Spleen (tissue), 7 donors: ENCODE data around the gene GALK1.

Experiments used
- CTCF ChIP-seq, 11 experiments: fragments of 200-600 bp in 7 of 11; fragments of 450-650 bp in 4 of 11; sonication (generic) in 4 of 11; IDR thresholded peaks in 8 of 11; conservative IDR thresholded peaks in 3 of 11; 1 replicate in 7 of 11; 2 replicates in 4 of 11; pipeline versions ENCODE4 v1.4.0 to v1.8.0; 2016 to 2021; ENCODE audit warnings: antibody characterized with exemption in 11 of 11, inconsistent platforms in 4 of 11, mild to moderate bottlenecking in 1 of 11
- POLR2A ChIP-seq, 3 donors: fragments of 450-650 bp; IDR thresholded peaks; one replicate each; pipeline ENCODE4 v1.5.1; 2017; ENCODE audit warnings: antibody characterized with exemption in 3 of 3, mild to moderate bottlenecking in 1 of 3
- donor health status: DM: no; HTN: no; CAD: no; lungs with moderate emphysema.
- donor health status: DM: no; HTN: no; CAD: no.
- donor health status: DM: no; HTN: no; CAD: no.

DNA sequence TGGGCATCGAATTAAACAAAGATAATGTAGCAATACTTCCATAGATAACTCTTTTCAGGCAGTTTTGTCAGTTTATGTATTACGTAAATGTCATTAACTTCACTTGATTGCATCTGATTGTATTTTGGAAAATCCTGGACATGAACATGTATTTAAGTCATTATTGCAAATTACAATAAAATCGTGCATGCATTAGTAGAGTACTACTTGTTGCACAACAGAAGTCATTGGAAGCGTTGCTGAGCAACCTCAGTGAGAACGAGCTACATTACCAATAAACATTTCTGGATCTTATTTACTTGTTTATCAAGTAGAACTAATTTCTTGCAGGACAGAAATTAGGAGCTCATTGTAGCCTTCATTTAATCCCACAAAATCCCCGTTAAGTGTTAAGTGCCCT, 26.3 kb upstream of the GALK1 start:
- no peak for TF ChIP-seq CTCF (IDR thresholded peaks at IDR 0.05 in 8 of 11, conservative IDR thresholded peaks at IDR 0.05 in 3 of 11)
- no peak for TF ChIP-seq POLR2A (IDR thresholded peaks at IDR 0.05)
